Right cardiac atrium (tissue), 5 donors: Measurements from ENCODE around the gene SHANK1. TPM values are rescaled to one million over a fixed set of nuclear protein-coding genes. Genes with fewer than 3 reads are reported as not detected.
A peak's percentile ranks its signal among the peaks of the same experiment; 100 is the strongest.
"Not testable (repeated sequence)": the region's sequence is repeated elsewhere in the genome, so short reads cannot be mapped to it uniquely, and the experiment has no call there.

ENCODE experiments used
- ATAC-seq, 2 donors: fragments of 200-7000 bp; cut with Tn5 transposase; one replicate each; pipeline versions ENCODE4 v1.8.0 to v1.9.1; 2020; ENCODE audit warnings: moderate library complexity in 2 of 2, mild to moderate bottlenecking in 1 of 2
- DNase-seq, 3 donors: peaks; one replicate each; pipeline ENCODE4 v3.0.0-alpha.2; 2020
- H3K27ac ChIP-seq: one replicate; pipeline ENCODE4 v1.5.1; 2013; ENCODE audit warnings: mild to moderate bottlenecking, low read length, control low read depth, moderate library complexity
- H3K27me3 ChIP-seq: one replicate; pipeline ENCODE4 v1.6.1; 2013; ENCODE audit not compliant: control insufficient read depth, insufficient read depth
- H3K4me1 ChIP-seq: one replicate; pipeline ENCODE4 v1.6.1; 2013; ENCODE audit warnings: low read length; ENCODE audit not compliant: control insufficient read depth, insufficient read depth
- H3K4me3 ChIP-seq: one replicate; pipeline ENCODE4 v1.5.1; 2013; ENCODE audit warnings: low read length, control low read depth
- H3K9me3 ChIP-seq: one replicate; pipeline ENCODE4 v1.6.1; 2013; ENCODE audit warnings: low read length; ENCODE audit not compliant: control insufficient read depth
- WGBS: extraction: QIAGEN DNeasy Blood & Tissue Kit; methylation state at CpG from one replicate; pipeline ENCODE4 v1.1.7; 2013; 5-methylcytosine and 5-hydroxymethylcytosine counted together
- intact Hi-C, 4 donors: fragments of 100-400 bp; cut with DNase I; formaldehyde crosslinking; loops; one replicate each; pipeline versions ENCODE4 v1.11.0 to v1.14.0; 2022 to 2023
- long read RNA-seq, 4 donors: library from polyadenylated mRNA; unstranded; transcript quantifications; one replicate each; pipeline ENCODE4 v2.0.0, GENCODE V29; 2020 to 2021
- polyA plus RNA-seq: library from polyadenylated mRNA; stranded (reverse); fragments of 200-250 nt; gene quantifications from one replicate; pipeline ENCODE4 v1.2.3, GENCODE V29; 2013
- total RNA-seq, 4 donors: library from RNA; stranded (reverse); fragmentation: NEBNext Ultra II Directional; extraction: Animal tissue kit (Norgen Biotek cat#: 25700); gene quantifications; one replicate each; pipeline ENCODE4 v1.2.1, GENCODE V29; 2021
- donor health status: healthy with polysubstance abuse.
- donor health status: DM: no; HTN: yes; CAD: no.
- donor health status: DM: no; HTN: no; CAD: no.
- donor health status: DM: no; HTN: yes; CAD: no; lungs with severe emphysema.
- donor health status: DM: yes; HTN: yes; CAD: no.

SHANK1 gene
- 1 to 10 TPM in 1 of 4 donors, under 1 TPM in 3; 0.09 to 1.2 (median 0.44) TPM for total RNA-seq
- 1.9 TPM for polyA plus RNA-seq
- long read RNA-seq, donor 1, partial matches to known transcripts: 1 of 1 reads
- long read RNA-seq, donor 1, other reads (novel, unspliced or antisense): 0 of 1 reads
- long read RNA-seq, donor 2, partial matches to known transcripts: 1 of 1 reads
- long read RNA-seq, donor 2, other reads (novel, unspliced or antisense): 0 of 1 reads
- long read RNA-seq, donor 3: 0 reads
- long read RNA-seq, donor 4: 0 reads

DNA sequence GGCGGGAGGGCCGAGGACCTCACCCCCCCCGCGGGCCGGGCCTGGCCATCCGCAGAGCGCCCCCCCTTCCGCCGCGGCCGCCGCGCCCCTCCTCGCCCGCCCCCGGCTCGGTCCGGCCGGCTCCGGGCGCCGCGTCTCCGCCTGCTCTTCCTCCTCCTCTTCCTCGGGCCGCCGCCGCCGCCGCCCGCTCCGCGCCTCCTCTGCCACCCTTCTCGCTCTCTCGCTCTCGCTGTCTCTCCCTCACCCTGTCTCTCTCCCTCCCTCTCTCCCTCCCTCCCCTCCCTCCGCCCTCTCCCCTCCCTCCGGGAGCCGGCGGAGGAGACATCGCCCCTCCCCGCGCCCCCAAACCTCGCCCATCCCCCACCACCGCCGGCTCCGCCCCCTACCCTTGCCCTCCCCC lies at the start of gene SHANK1:
SHANK1 (minus strand) TSS at position 237 of the 400 bp plus-strand sequence. CDS start 2,883 bp downstream, outside the sequence.
- intact Hi-C loops: no loop called here
- Histone ChIP-seq H3K4me3 (peak within 1 kb of the TSS; percentile 46), H3K27me3 (no peaks in the 10 kb centered on the region), H3K27ac (no peak within 1 kb of the TSS), H3K9me3 (no peaks in the 10 kb centered on the region), H3K4me1 (no peaks in the 10 kb centered on the region)
- no peak for ATAC-seq
- 2% methylated on average over 41 of the region's 47 CpGs for WGBS
- no peak for DNase-seq

DNA sequence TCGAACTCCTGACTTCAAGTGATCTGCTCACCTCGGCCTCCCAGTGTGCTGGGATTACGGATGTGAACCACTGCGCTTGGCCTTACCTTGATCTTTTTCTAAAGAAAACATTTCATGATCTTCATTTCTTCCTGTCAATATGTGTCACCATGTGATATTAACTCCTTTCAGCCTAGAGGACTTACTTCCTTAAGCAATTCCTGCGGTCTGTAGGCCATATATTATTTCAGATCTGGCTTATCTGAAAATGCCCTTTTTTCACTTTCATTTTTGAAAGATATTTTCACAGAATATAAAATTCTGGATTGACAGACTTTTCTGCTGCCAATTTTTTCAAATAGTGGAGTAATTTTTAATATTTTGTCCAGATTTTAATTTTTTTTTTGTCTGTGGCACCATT lies 48.7 kb upstream of the SHANK1 start:
- Histone ChIP-seq H3K9me3 (no peaks in the 10 kb centered on the region), H3K27ac (no peak overlapping the region), H3K27me3 (no peaks in the 10 kb centered on the region), H3K4me3 (no peak overlapping the region), H3K4me1 (no peaks in the 10 kb centered on the region)
- no peak for ATAC-seq
- DNase-seq: no peak
- 59% methylated on average over 5 of the region's 5 CpGs for WGBS
- intact Hi-C loops: no loop called here

DNA sequence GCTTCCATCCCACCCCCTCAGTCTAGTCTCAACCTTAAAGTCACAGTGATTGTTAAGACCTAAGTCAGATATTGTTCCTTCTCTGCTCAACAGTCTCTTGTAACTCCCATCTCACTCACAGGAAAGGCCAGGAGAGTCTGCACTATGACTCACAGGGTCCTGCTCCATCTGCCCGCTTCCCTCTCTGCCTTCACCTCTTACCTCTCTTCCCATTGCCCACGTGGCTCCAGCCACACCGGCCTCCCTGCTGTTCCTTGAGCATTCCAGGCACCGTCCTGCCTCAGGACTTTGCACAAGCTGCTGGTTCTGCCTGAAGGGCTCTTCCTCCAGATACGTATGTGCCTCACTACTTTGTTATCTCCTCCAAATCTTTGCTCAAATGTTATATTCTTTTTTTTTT lies 47.7 kb upstream of the SHANK1 start:
- intact Hi-C loops, H3K27me3 ChIP-seq, ATAC-seq: not testable (repeated sequence)

DNA sequence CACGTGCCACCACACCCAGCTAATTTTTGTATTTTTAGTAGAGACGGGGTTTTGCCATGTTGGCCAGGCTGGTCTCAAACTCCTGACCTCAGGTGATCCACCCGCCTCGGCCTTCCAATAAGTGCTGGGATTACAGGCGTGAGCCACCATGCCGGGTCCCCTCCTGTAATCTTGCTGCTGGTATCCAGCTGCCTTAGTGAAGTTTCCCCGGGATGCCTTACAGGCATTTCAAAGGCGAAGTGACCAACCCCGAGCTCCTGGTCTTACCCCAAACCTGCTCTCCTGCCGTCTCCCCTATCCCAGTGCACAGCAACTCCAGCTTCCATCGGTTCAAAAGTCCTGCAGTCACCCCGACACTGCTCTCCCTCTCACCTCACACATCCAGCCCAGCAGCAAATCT lies 47.1 kb upstream of the SHANK1 start:
- intact Hi-C loops, DNase-seq, H3K4me1 ChIP-seq, H3K4me3 ChIP-seq, H3K27me3 ChIP-seq, H3K9me3 ChIP-seq, ATAC-seq, H3K27ac ChIP-seq: not testable (repeated sequence)
- 71% methylated on average over 12 of the region's 12 CpGs for WGBS

More for the DNA sequence above, 47.7 kb upstream of the SHANK1 start:
- not testable (repeated sequence) for H3K27ac ChIP-seq, H3K9me3 ChIP-seq, H3K4me1 ChIP-seq, H3K4me3 ChIP-seq, DNase-seq
- WGBS: 35% methylated on average over 5 of the region's 5 CpGs

DNA sequence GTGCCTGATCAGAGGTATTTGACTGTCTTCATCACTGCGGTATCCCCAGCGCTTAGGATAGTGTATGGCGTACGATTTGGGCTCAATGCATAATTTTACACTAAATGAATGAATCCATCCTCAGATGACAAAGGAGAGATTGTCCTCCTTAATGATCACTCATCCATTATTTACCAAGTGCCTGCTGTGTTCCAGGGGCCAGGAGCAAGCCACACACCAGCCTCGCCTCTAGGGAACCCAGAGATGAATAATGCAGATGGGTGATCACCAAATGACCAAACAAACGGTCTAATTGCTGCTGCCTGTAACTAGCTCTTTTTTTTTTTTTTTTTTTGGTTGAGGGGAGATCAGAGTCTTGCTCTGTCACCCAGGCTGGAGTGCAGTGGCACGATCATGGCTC lies 44.8 kb upstream of the SHANK1 start:
- no peaks in the 10 kb centered on the region for H3K9me3 ChIP-seq
- no peaks in the 10 kb centered on the region for H3K27me3 ChIP-seq
- no peak for ATAC-seq
- intact Hi-C loops: no loop called here
- no peak overlapping the region for H3K4me3 ChIP-seq
- H3K27ac ChIP-seq: no peak overlapping the region
- DNase-seq: no peak
- H3K4me1 ChIP-seq: no peaks in the 10 kb centered on the region
- 67% methylated on average over 7 of the region's 7 CpGs for WGBS

DNA sequence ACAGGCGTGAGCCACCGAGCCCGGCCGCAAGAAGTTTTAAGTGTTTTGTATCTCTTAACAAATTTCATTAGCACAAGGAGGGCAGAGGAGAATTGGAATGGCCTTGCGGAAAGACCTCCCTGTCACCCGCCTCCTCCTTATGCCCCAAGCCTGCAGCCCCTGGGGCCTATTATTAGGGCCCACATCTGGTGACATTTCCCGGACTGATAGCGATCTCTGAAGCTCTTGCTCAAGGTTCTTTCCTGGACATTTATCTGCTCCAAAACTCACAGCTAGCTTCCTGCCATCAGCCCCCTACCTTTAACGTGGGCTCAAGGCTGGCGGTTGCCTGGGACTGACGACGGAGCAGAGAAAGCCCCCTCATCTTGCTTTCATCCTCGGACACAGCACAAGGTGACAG lies 43.9 kb upstream of the SHANK1 start:
- H3K4me3 ChIP-seq, H3K27ac ChIP-seq, ATAC-seq, H3K9me3 ChIP-seq, DNase-seq, H3K27me3 ChIP-seq, intact Hi-C loops, H3K4me1 ChIP-seq: not testable (repeated sequence)
- 67% methylated on average over 13 of the region's 13 CpGs for WGBS

DNA sequence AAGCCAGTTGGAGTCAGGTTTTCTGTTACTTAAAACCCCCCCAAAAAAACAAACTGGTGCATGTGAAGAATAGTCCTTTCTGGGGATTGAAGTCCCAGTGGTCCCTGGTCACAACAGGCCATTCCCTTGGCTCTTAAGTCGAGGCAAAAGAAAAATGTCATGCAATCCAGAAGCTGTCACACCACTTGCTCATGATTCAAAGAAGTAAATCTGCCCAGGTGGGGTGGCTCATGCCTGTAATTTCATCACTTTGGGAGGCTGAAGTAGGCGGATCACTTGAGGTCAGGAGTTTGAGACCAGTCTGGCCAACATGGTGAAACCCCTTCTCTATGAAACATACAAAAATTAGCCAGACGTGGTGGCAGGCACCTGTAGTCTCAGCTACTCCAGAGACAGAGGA lies 41.9 kb upstream of the SHANK1 start:
- DNase-seq, H3K4me3 ChIP-seq, intact Hi-C loops, ATAC-seq, H3K4me1 ChIP-seq, H3K27me3 ChIP-seq, H3K27ac ChIP-seq, H3K9me3 ChIP-seq: not testable (repeated sequence)
- 61% methylated on average over 3 of the region's 3 CpGs for WGBS

DNA sequence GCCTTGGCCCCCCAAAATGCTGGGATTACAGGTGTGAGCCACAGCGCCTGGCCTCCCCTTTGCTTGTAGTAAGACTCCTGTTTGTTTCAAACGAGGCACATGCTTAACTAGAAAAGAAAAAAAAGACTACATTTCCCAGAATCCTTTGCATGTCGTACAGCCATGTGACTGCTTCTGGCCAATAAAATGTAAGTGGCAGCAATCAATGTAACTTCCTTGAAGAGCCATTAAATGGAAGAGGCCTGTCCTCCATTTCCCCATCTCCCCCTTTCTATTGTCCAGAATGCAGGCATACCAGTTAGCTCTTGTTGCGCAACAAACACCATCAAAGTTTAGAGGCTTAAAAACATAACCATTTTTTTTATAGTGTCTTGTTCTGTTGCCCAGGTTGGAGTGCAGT lies 40.3 kb upstream of the SHANK1 start:
- ATAC-seq (no peak), DNase-seq (no peak)
- WGBS: 72% methylated on average over 4 of the region's 4 CpGs
- Histone ChIP-seq H3K4me1 (no peaks in the 10 kb centered on the region), H3K27me3 (no peaks in the 10 kb centered on the region), H3K9me3 (no peaks in the 10 kb centered on the region), H3K27ac (no peak overlapping the region), H3K4me3 (no peak overlapping the region)
- intact Hi-C loops: no loop called here

DNA sequence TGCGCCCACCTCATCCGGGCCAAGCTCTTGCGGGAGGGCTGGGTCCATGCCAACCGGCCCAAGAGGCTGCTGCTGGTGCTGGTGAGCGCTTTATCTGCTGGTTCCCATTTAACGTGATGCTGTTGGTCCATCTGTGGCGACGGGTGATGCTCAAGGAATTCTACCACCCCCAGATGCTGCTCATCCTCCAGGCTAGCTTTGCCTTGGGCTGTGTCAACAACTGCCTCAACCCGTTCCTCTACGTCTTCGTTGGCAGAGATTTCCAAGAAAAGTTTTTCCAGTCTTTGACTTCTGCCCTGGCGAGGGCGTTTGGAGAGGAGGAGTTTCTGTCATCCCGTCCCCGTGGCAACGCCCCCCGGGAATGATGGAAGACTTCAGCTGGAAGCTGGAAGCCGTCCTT lies 39.5 kb upstream of the SHANK1 start:
- intact Hi-C loops: not testable (repeated sequence)

DNA sequence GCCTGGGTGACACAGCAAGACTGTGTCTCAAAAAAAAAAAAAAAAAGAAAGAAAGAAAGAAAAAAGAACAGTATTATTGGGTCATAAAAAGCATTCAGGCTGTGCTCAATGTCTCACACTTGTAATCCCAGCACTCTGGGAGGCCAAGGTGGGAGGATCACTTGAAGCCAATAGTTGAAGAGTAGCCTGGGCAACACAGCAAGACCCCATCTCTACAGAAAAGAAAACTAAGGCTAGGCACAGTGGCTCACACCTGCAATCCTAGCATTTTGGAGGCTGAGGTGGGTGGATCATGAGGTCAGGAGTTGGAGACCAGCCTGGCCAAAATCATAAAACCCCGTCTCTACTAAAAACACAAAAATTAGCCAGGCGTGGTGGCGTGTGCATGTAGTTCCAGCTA lies 38.0 kb upstream of the SHANK1 start:
- H3K27me3 ChIP-seq, intact Hi-C loops, H3K9me3 ChIP-seq, DNase-seq, H3K27ac ChIP-seq, ATAC-seq, H3K4me3 ChIP-seq, H3K4me1 ChIP-seq: not testable (repeated sequence)
- over 99% methylated on average over 3 of the region's 3 CpGs for WGBS

More for the DNA sequence above, 39.5 kb upstream of the SHANK1 start:
- H3K4me1 ChIP-seq, ATAC-seq, H3K9me3 ChIP-seq, DNase-seq, H3K27ac ChIP-seq, H3K4me3 ChIP-seq, H3K27me3 ChIP-seq: not testable (repeated sequence)
- 75% methylated on average over 18 of the region's 18 CpGs for WGBS

DNA sequence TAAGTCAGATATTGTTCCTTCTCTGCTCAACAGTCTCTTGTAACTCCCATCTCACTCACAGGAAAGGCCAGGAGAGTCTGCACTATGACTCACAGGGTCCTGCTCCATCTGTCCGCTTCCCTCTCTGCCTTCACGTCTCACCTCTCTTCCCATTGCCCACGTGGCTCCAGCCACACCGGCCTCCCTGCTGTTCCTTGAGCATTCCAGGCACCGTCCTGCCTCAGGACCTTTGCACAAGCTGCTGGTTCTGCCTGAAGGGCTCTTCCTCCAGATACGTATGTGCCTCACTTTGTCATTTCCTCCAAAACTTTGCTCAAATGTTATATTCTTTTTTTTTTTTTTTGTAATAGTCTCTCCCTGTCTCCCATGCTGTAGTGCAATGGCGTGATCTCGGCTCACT lies 36.6 kb upstream of the SHANK1 start:
- H3K4me1 ChIP-seq, DNase-seq, H3K4me3 ChIP-seq, intact Hi-C loops, H3K27ac ChIP-seq, H3K9me3 ChIP-seq, H3K27me3 ChIP-seq, ATAC-seq: not testable (repeated sequence)
- 63% methylated on average over 8 of the region's 8 CpGs for WGBS

DNA sequence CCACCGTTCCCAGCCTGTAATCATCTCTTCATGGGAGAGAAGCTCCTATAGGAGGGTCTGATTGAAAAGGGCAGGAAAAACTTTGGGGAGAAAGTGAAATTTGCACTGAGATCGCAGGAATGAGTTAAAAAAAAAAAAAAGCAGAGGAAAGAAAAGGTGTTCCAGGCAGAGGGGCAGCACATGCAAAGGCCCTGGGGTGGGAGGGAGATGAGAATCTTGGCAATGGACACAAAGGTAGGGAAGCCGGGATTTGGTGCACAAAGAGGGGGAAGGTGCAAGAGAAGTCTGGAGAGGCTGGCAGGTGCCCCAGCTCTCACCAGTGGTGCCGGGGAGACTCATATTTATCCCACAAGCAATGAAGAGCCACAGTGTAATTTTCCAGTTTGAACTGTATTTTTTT lies 34.3 kb upstream of the SHANK1 start:
- Histone ChIP-seq H3K4me3 (no peak overlapping the region), H3K27ac (no peak overlapping the region), H3K9me3 (no peaks in the 10 kb centered on the region), H3K4me1 (no peaks in the 10 kb centered on the region), H3K27me3 (no peaks in the 10 kb centered on the region)
- intact Hi-C loops: no loop called here
- DNase-seq (no peak), ATAC-seq (no peak)
- WGBS: 78% methylated on average over 4 of the region's 4 CpGs
